ENCODE data around the gene RTTN.
"Not testable (repeated sequence)": the region's sequence is repeated elsewhere in the genome, so short reads cannot be mapped to it uniquely, and the experiment has no call there.

- not testable (repeated sequence) for TF ChIP-seq CTCF (conservative IDR thresholded peaks at IDR 0.05; ENCODE audit: low read length); EZH2phosphoT487 (IDR thresholded peaks at IDR 0.05; ENCODE audit: borderline replicate concordance, low read depth, low read length)
Observed at GRCh38 chr18:70249861-70250260, 44.4 kb upstream of the RTTN start.

Data from OCI-LY7 (cell line).